BLaER1 treated with 17β-estradiol and CSF1 and Interleukin-3, amounts not matched to agents 10 nM and 100 nM (cell line): ENCODE data around the gene TAB3.

Experiments
- H3K27ac ChIP-seq, 11 experiments: shearing (Covaris generic); formaldehyde crosslinking; 2 replicates each; pipeline ENCODE4 v1.8.1; 2022
- H3K27me3 ChIP-seq, 11 experiments: shearing (Covaris generic); formaldehyde crosslinking; 2 replicates each; pipeline ENCODE4 v1.8.1; 2022
- H3K36me3 ChIP-seq, 11 experiments: shearing (Covaris generic); formaldehyde crosslinking; 2 replicates each; pipeline ENCODE4 v1.8.1; 2022
- H3K4me1 ChIP-seq, 10 experiments: shearing (Covaris generic); formaldehyde crosslinking; 2 replicates each; pipeline ENCODE4 v1.8.1; 2022
- H3K4me2 ChIP-seq, 11 experiments: shearing (Covaris generic); formaldehyde crosslinking; 2 replicates each; pipeline ENCODE4 v1.8.1; 2022
- H3K4me3 ChIP-seq, 10 experiments: shearing (Covaris generic); formaldehyde crosslinking; 2 replicates each; pipeline ENCODE4 v1.8.1; 2022
- H3K9ac ChIP-seq, 11 experiments: shearing (Covaris generic); formaldehyde crosslinking; 2 replicates each; pipeline ENCODE4 v1.8.1; 2022
- H3K9me3 ChIP-seq, 11 experiments: shearing (Covaris generic); formaldehyde crosslinking; replicated peaks in 1 of 11; 2 replicates each; pipeline ENCODE4 v1.8.1; 2022
- H4K20me1 ChIP-seq, 11 experiments: shearing (Covaris generic); formaldehyde crosslinking; 2 replicates each; pipeline ENCODE4 v1.8.1; 2022
- Cebpa-rat ChIP-seq, 11 experiments: shearing (Covaris generic); IDR thresholded peaks; 2 replicates each; pipeline ENCODE4 v1.8.1; 2022

The TAB3 gene

DNA sequence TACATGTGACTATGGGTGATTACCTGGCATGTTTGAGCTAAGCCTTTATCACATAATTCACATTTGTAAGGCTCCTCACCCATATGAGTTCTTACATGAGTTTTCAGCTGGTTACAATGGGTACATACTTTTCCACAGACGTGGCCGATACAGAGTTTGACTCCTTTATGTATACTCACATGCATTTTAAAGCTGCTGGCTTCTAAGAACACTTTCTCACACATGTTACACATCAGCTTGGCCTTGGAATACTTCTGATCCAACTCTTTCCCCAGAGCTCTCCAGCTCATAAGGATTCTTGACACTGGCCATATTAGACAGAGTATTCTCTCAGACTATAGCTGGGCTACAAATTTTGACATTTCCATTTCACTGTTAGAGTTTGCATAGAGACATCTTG, 66.3 kb downstream of the TAB3 start:
- no peak overlapping the region for H3K9ac ChIP-seq
- H3K4me3 ChIP-seq = no peak overlapping the region
- no peak for TF ChIP-seq Cebpa-rat (IDR thresholded peaks at IDR 0.05)
- H4K20me1 ChIP-seq = no peaks in the 10 kb centered on the region
- H3K9me3 ChIP-seq = no peaks in the 10 kb centered on the region
- 0 out of 22 replicates have a peak overlapping the region, but pooled peaks of 1 of the 11 experiments have one; percentile 10 for H3K4me2 ChIP-seq
- peaks cover 0 to 23% (median 0%) of the 10 kb centered on the region in 10 experiments; a peak in 5 of 20 replicates for H3K4me1 ChIP-seq
- no peaks in the 10 kb centered on the region for H3K36me3 ChIP-seq
- H3K27me3 ChIP-seq = no peaks in the 10 kb centered on the region
- H3K27ac ChIP-seq = no peak overlapping the region

DNA sequence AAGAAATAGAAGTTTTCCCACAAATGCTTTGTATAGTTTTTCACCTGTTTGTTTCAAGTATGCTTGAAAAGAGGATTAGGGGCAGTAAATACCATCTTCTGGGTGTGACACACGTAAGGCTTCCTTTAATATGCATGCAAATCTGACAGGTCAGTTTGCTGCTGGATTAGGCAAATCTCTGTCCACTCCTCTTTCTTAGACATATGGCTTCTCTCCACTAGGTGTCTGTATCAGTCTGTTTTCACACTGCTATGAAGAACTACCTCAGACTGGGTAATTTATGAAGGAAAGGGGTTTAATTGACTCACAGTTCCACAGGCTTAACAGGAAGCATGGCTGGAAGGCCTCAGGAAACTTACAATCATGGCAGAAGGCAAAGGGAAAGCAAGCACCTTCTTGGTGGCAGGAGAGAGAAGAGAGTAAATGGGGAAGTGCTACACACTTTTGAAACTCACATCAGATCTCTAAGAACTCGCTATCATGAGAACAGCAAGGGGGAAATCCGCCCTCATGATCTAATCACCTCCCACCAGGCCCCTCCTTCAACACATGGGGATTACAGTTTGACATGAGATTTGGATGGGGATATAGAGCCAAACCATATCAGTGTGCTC, 66.9 kb downstream of the TAB3 start:
- no peak overlapping the region for H3K4me3 ChIP-seq
- no peaks in the 10 kb centered on the region for H3K36me3 ChIP-seq
- H4K20me1 ChIP-seq = no peaks in the 10 kb centered on the region
- H3K9me3 ChIP-seq = no peaks in the 10 kb centered on the region
- H3K27me3 ChIP-seq = no peaks in the 10 kb centered on the region
- 0 out of 22 replicates have a peak overlapping the region, but pooled peaks of 1 of the 11 experiments have one; percentile 10 for H3K4me2 ChIP-seq
- H3K9ac ChIP-seq = no peak overlapping the region
- peaks cover 0 to 23% (median 0%) of the 10 kb centered on the region in 10 experiments; a peak in 5 of 20 replicates for H3K4me1 ChIP-seq
- no peak overlapping the region for H3K27ac ChIP-seq
- no peak for TF ChIP-seq Cebpa-rat (IDR thresholded peaks at IDR 0.05)

DNA sequence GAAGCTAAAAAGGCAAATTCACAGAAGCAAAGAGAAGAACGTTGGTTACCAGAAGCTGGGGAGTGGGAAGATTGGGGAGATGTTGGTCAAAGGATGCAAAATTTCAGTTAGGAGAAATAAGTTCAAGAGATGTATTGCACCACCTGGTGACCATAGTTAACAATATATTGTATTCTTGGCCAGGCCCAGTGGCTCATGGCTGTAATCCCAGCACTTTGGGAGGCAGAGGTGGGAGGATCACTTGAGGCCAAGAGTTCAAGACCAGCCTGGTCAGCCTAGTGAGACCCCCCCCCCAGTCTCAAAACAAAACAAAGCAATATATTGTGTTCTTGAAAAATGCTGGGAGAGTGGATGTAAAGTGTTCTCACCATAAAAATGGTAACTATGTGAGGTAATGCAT, 67.9 kb downstream of the TAB3 start:
- H3K4me2 ChIP-seq = no peak overlapping the region
- H3K27ac ChIP-seq = no peak overlapping the region
- no peaks in the 10 kb centered on the region for H3K36me3 ChIP-seq
- no peaks in the 10 kb centered on the region for H3K9me3 ChIP-seq
- no peak overlapping the region for H3K9ac ChIP-seq
- no peak overlapping the region for H3K4me3 ChIP-seq
- no peak for TF ChIP-seq Cebpa-rat (IDR thresholded peaks at IDR 0.05)
- peaks cover 0 to 23% (median 0%) of the 10 kb centered on the region in 10 experiments; a peak in 5 of 20 replicates for H3K4me1 ChIP-seq
- no peaks in the 10 kb centered on the region for H4K20me1 ChIP-seq
- no peaks in the 10 kb centered on the region for H3K27me3 ChIP-seq

DNA sequence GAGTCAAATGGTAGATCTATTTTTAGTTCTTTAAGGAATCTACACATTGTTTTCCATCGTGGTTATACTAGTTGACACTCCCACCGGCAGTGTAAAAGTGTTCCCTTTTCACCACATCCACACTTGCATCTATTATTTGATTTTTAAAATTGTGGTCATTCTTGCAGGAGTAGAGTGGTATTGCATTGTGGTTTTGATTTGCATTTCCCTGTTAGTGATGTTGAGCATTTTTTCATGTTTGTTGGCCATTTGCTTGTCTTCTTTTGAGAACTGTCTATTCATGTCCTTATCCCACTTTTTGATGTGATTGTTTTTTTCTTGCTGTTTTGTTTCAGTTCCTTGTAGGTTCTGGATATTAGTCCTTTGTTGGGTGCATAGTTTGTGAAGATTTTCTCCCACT, 70.0 kb downstream of the TAB3 start:
- Histone ChIP-seq H3K27ac (no peak overlapping the region), H3K27me3 (no peaks in the 10 kb centered on the region), H3K4me3 (no peak overlapping the region), H3K9me3 (no peaks in the 10 kb centered on the region), H4K20me1 (no peaks in the 10 kb centered on the region), H3K4me2 (peak overlapping the region in 3 of 11 experiments; percentile 19 to 50 (median 47); a peak in 4 of 22 replicates), H3K36me3 (no peaks in the 10 kb centered on the region), H3K4me1 (peaks cover 0 to 23% (median 0%) of the 10 kb centered on the region in 10 experiments; a peak in 5 of 20 replicates), H3K9ac (no peak overlapping the region)
- TF ChIP-seq Cebpa-rat (IDR thresholded peaks at IDR 0.05) = no peak

DNA sequence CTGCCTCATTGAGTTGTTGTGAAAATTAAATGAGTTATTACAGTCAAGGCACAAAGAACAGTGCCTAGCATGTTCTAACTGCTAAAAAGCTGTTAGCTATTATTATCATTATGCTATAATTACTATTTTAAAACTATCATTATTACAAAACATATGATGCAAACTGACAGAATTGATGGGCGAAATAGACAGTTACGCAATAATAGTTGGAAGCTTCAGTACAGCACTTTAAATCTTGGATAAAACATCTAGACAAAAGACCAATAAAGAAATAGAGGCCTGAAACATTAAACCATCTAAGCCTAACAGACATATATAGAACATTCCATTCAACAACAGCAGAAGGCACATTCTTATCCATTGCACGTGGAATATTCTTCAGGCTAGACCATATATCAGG, 73.0 kb downstream of the TAB3 start:
- Histone ChIP-seq H4K20me1 (no peaks in the 10 kb centered on the region), H3K9me3 (no peaks in the 10 kb centered on the region), H3K27ac (no peak overlapping the region), H3K4me3 (no peak overlapping the region), H3K4me2 (no peak overlapping the region), H3K4me1 (peaks cover 0 to 31% (median 0%) of the 10 kb centered on the region in 10 experiments; a peak in 5 of 20 replicates), H3K27me3 (no peaks in the 10 kb centered on the region), H3K36me3 (no peaks in the 10 kb centered on the region), H3K9ac (no peak overlapping the region)
- TF ChIP-seq Cebpa-rat (IDR thresholded peaks at IDR 0.05) = peak in 2 of 11 experiments; percentile 64 to 77; a peak in 3 of 22 replicates

DNA sequence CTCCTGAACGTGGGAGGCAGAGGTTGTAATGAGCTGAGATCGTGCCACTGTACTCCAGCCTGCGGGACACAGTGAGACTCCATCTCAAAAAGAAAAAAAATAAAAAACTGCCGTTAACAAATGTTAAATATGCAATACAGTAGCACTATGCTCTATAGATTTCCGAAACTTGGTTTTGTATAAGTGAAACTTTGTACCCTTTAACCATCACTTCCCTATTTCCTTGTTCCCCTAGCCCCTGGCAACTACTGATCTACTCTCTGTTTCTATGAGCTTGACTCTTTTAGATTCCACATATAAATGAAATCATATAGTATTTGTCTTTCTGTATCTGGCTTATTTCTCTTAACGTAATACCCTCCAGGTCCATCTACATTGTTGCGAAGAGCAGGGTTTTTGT, 74.1 kb downstream of the TAB3 start:
- H3K9ac ChIP-seq = no peak overlapping the region
- H3K27me3 ChIP-seq = no peaks in the 10 kb centered on the region
- H3K4me3 ChIP-seq = no peak overlapping the region
- H3K36me3 ChIP-seq = no peaks in the 10 kb centered on the region
- no peak overlapping the region; a peak in 1 of 22 replicates for H3K4me2 ChIP-seq
- H4K20me1 ChIP-seq = no peaks in the 10 kb centered on the region
- H3K9me3 ChIP-seq = no peaks in the 10 kb centered on the region
- H3K4me1 ChIP-seq = peaks cover 0 to 28% (median 0%) of the 10 kb centered on the region in 10 experiments; a peak in 5 of 20 replicates
- TF ChIP-seq Cebpa-rat (IDR thresholded peaks at IDR 0.05) = no peak
- H3K27ac ChIP-seq = no peak overlapping the region

DNA sequence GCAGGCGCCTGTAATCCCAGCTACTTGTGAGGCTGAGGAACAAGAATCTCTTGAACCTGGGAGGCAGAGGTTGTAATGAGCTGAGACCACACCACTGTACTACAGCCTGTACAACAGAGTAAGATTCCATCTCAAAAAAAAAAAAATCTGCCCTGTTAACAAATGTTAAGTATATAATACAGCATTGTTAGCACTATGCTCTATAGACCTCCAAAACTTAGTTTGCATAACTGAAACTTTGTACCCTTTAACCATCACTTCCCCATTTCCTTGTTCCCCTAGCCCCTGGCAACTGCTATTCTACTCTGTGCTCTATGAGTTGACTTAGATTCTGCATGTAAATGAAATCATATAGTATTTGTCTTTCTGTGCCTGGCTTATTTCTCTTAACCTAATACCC, 76.7 kb downstream of the TAB3 start:
- peaks cover 0 to 12% (median 0%) of the 10 kb centered on the region in 10 experiments; a peak in 3 of 20 replicates for H3K4me1 ChIP-seq
- H3K4me2 ChIP-seq = peak overlapping the region in 1 of 11 experiments; percentile 2; a peak in 1 of 22 replicates
- TF ChIP-seq Cebpa-rat (IDR thresholded peaks at IDR 0.05) = no peak
- no peaks in the 10 kb centered on the region for H3K9me3 ChIP-seq
- H4K20me1 ChIP-seq = no peaks in the 10 kb centered on the region
- no peaks in the 10 kb centered on the region for H3K36me3 ChIP-seq
- no peaks in the 10 kb centered on the region for H3K27me3 ChIP-seq
- no peak overlapping the region for H3K27ac ChIP-seq
- H3K4me3 ChIP-seq = no peak overlapping the region
- H3K9ac ChIP-seq = no peak overlapping the region

DNA sequence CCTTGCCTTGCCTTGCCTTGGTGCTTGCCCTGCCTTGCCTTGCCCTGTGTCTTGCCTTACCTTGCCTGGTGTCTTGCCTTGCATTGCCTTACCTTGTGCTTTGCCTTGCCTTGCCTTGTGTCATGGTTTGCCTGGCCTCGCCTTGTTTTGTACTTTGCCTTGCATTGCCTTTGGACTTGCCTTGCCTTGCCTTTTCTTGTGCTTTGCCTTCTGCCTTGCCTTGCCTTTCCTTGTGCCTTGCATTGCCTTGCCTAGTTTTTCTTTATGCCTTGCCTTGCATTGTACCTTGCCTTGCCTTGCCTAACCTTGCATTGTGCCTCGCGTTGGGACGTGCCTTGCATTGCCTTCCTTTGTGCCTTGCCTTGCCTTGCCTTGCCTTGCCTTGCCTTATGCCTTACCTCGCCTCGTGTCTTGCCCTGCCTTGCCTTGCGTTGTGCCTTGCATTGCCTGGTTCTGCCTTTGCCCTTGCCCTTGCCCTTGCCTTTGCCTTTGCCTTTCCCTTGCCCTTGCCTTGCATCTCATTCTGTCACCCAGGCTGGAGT, 82.8 kb downstream of the TAB3 start:
- no peaks in the 10 kb centered on the region for H3K27me3 ChIP-seq
- H3K4me1 ChIP-seq = no peaks in the 10 kb centered on the region
- peaks cover 0 to 55% (median 45%) of the 10 kb centered on the region in 11 experiments; a peak in 14 of 22 replicates for H3K9me3 ChIP-seq
- H3K36me3 ChIP-seq = no peaks in the 10 kb centered on the region
- no peak for TF ChIP-seq Cebpa-rat (IDR thresholded peaks at IDR 0.05)
- no peaks in the 10 kb centered on the region for H4K20me1 ChIP-seq
- H3K9ac ChIP-seq = no peak overlapping the region
- H3K27ac ChIP-seq = no peak overlapping the region
- no peak overlapping the region for H3K4me2 ChIP-seq
- no peak overlapping the region for H3K4me3 ChIP-seq

DNA sequence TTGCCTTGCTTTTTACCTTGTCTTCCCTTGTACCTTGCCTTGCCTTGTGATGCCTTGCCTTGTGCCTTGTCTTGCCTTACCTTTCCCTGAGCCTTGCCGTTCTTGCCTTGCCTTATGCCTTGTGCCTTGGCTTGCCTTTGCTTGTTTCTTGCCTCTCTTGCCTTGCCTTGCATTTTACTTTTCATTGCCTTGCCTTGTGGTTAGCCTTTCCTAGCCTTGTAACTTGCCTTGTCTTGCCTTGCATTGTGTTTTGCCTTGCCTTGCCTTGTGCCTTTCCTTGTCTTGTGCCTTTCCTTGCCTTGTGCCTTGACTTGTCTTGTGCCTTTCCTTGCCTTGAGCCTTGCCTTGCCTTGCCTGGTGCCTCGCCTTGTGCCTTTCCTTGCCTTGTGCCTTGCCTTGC, 84.6 kb downstream of the TAB3 start:
- Histone ChIP-seq H3K4me1 (no peaks in the 10 kb centered on the region), H3K4me2 (no peak overlapping the region), H3K9me3 (peaks cover 0 to 72% (median 50%) of the 10 kb centered on the region in 11 experiments; a peak in 14 of 22 replicates), H3K9ac (no peak overlapping the region), H4K20me1 (no peaks in the 10 kb centered on the region), H3K36me3 (no peaks in the 10 kb centered on the region), H3K27me3 (no peaks in the 10 kb centered on the region), H3K27ac (no peak overlapping the region), H3K4me3 (no peak overlapping the region)
- no peak for TF ChIP-seq Cebpa-rat (IDR thresholded peaks at IDR 0.05)

DNA sequence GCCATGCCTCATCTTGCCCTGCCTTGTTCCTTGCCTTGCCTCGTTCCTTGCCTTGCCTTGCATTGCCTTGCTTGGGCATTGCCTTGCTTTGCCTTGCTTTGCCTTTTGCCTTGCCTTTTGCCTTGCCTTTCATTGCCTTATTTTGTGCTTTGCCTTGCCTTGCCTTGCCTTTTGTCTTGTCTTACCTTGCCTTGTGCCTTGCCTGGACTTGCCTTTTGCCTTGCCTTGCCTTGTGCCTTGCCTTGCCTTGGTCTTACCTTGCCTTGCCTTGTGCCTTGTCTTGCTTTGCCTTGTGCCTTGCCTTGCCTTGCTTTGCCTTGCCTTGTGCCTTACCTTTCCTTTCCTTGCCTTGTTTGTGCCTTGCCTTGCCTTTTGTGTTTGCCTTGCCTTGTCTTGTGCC, 88.2 kb downstream of the TAB3 start:
- TF ChIP-seq Cebpa-rat (IDR thresholded peaks at IDR 0.05) = no peak
- H3K9me3 ChIP-seq = peaks cover 0 to 97% (median 79%) of the 10 kb centered on the region in 11 experiments; a peak in 17 of 22 replicates

More for the DNA sequence above, 88.2 kb downstream of the TAB3 start:
- H3K36me3 ChIP-seq = no peaks in the 10 kb centered on the region
- no peaks in the 10 kb centered on the region for H3K27me3 ChIP-seq
- H4K20me1 ChIP-seq = no peaks in the 10 kb centered on the region
- H3K4me1 ChIP-seq = no peaks in the 10 kb centered on the region
- no peak overlapping the region for H3K4me3 ChIP-seq
- H3K9ac ChIP-seq = no peak overlapping the region
- H3K27ac ChIP-seq = no peak overlapping the region
- H3K4me2 ChIP-seq = no peak overlapping the region
